Trophoblast cell (in vitro differentiated cells and primary cell): Measurements from ENCODE around the gene DUOX2.

Experiments used
- DNase-seq, 2 donors: peaks; one replicate each; pipeline ENCODE4 v3.0.0-alpha.2; 2016
- H2AFZ ChIP-seq: 2 replicates; pipeline ENCODE4 v1.6.1; 2013; ENCODE audit warnings: low read length, moderate library complexity, mild to moderate bottlenecking; ENCODE audit not compliant: insufficient read depth, poor library complexity
- H2AK5ac ChIP-seq: 2 replicates; pipeline ENCODE4 v1.6.1; 2013; ENCODE audit warnings: mild to moderate bottlenecking, low read length
- H2BK120ac ChIP-seq: 2 replicates; pipeline ENCODE4 v1.6.1; 2013; ENCODE audit warnings: low read length, mild to moderate bottlenecking, moderate library complexity; ENCODE audit not compliant: insufficient read depth, poor library complexity
- H2BK12ac ChIP-seq: 2 replicates; pipeline ENCODE4 v1.6.1; 2013; ENCODE audit warnings: mild to moderate bottlenecking, low read length, moderate library complexity
- H2BK5ac ChIP-seq: 2 replicates; pipeline ENCODE4 v1.6.1; 2013; ENCODE audit warnings: low read length, low read depth, moderate library complexity, mild to moderate bottlenecking; ENCODE audit not compliant: poor library complexity
- H3K14ac ChIP-seq: 2 replicates; pipeline ENCODE4 v1.6.1; 2013; ENCODE audit warnings: mild to moderate bottlenecking, low read length
- H3K18ac ChIP-seq: 2 replicates; pipeline ENCODE4 v1.6.1; 2013; ENCODE audit warnings: mild to moderate bottlenecking, low read length
- H3K23ac ChIP-seq: 2 replicates; pipeline ENCODE4 v1.6.1; 2013; ENCODE audit warnings: low read length
- H3K27ac ChIP-seq: 2 replicates; pipeline ENCODE4 v1.5.1; 2013; ENCODE audit warnings: low read depth, mild to moderate bottlenecking, inconsistent platforms, low read length, moderate library complexity
- H3K27me3 ChIP-seq: 2 replicates; pipeline ENCODE4 v1.6.1; 2013; ENCODE audit warnings: inconsistent platforms, mild to moderate bottlenecking, low read length, moderate library complexity; ENCODE audit not compliant: insufficient read depth
- H3K36me3 ChIP-seq, 2 experiments: 1 replicate in 1 of 2; 2 replicates in 1 of 2; pipeline ENCODE4 v1.6.1; 2013; ENCODE audit warnings: low read length in 2 of 2, mild to moderate bottlenecking in 2 of 2, moderate library complexity in 1 of 2; ENCODE audit not compliant: insufficient read depth in 2 of 2, control insufficient read depth in 1 of 2
- H3K4ac ChIP-seq: 2 replicates; pipeline ENCODE4 v1.6.1; 2013; ENCODE audit warnings: low read depth, mild to moderate bottlenecking, low read length, moderate library complexity
- H3K4me1 ChIP-seq, 2 experiments: 1 replicate in 1 of 2; 2 replicates in 1 of 2; pipeline ENCODE4 v1.6.1; 2013; ENCODE audit warnings: low read length in 2 of 2, mild to moderate bottlenecking in 2 of 2, moderate library complexity in 1 of 2; ENCODE audit not compliant: insufficient read depth in 2 of 2, control insufficient read depth in 1 of 2
- H3K4me2 ChIP-seq: 2 replicates; pipeline ENCODE4 v1.6.1; 2013; ENCODE audit warnings: inconsistent platforms, mild to moderate bottlenecking, low read length, moderate library complexity
- H3K4me3 ChIP-seq: 2 replicates; pipeline ENCODE4 v1.5.1; 2013; ENCODE audit warnings: mild to moderate bottlenecking, low read depth, low read length, inconsistent platforms
- H3K79me1 ChIP-seq: one replicate; pipeline ENCODE4 v1.6.1; 2013; ENCODE audit warnings: low read length
- H3K79me2 ChIP-seq: 2 replicates; pipeline ENCODE4 v1.6.1; 2013; ENCODE audit warnings: low read length, mild to moderate bottlenecking; ENCODE audit not compliant: control insufficient read depth, insufficient read depth, poor library complexity
- H3K9ac ChIP-seq: 2 replicates; pipeline ENCODE4 v1.6.1; 2013; ENCODE audit warnings: mild to moderate bottlenecking, low read length
- H3K9me3 ChIP-seq: 2 replicates; pipeline ENCODE4 v1.6.1; 2013; ENCODE audit warnings: low read depth, mild to moderate bottlenecking, control low read depth, inconsistent platforms, low read length; ENCODE audit not compliant: insufficient read depth
- H4K12ac ChIP-seq: 2 replicates; pipeline ENCODE4 v1.6.1; 2013; ENCODE audit warnings: low read depth, mild to moderate bottlenecking, low read length, moderate library complexity
- H4K8ac ChIP-seq: 2 replicates; pipeline ENCODE4 v1.6.1; 2013; ENCODE audit warnings: low read depth, mild to moderate bottlenecking, low read length, moderate library complexity
- H4K91ac ChIP-seq: one replicate; pipeline ENCODE4 v1.6.1; 2013; ENCODE audit warnings: low read depth, mild to moderate bottlenecking, low read length, moderate library complexity
- WGBS: extraction: QIAGEN DNeasy Blood & Tissue Kit; methylation state at CpG from one replicate; pipeline ENCODE4 v1.1.7; 2013; ENCODE audit warnings: missing lambda C conversion rate; ENCODE audit not compliant: insufficient read length, insufficient coverage; ENCODE audit errors: extremely low coverage; 5-methylcytosine and 5-hydroxymethylcytosine counted together

The DUOX2 gene

GRCh38 chr15:45131510-45131909 lies 17.5 kb upstream of the DUOX2 start:
- Histone ChIP-seq H3K14ac (no peak overlapping the region), H3K36me3 (no peaks in the 10 kb centered on the region), H2BK12ac (no peak overlapping the region), H3K79me2 (no peaks in the 10 kb centered on the region), H2AK5ac (no peak overlapping the region), H3K27me3 (peaks cover 62% of the 10 kb centered on the region), H3K79me1 (no peaks in the 10 kb centered on the region), H2BK5ac (no peak overlapping the region), H3K23ac (no peak overlapping the region), H2BK120ac (no peak overlapping the region), H3K4ac (no peak overlapping the region), H2AFZ (no peak overlapping the region), H4K91ac (no peak overlapping the region), H4K12ac (no peak overlapping the region), H3K9me3 (peaks cover 14% of the 10 kb centered on the region), H3K4me1 (peaks cover 3 to 5% of the 10 kb centered on the region in 2 experiments), H3K4me2 (no peak overlapping the region), H3K18ac (no peak overlapping the region), H4K8ac (no peak overlapping the region), H3K4me3 (no peak overlapping the region), H3K27ac (no peak overlapping the region), H3K9ac (no peak overlapping the region)
- no CpG with 5 or more reads among the region's 3 CpGs for WGBS
- no peak for DNase-seq

- H3K9ac ChIP-seq = no peak overlapping the region
- peak overlapping the region; percentile 11 for H3K4me3 ChIP-seq
- H2AFZ ChIP-seq = no peak overlapping the region
- peaks cover 58% of the 10 kb centered on the region for H3K27me3 ChIP-seq
- peak overlapping the region; percentile 58 for H3K23ac ChIP-seq
- no peak overlapping the region for H4K8ac ChIP-seq
- H2BK120ac ChIP-seq = no peak overlapping the region
- H2BK12ac ChIP-seq = no peak overlapping the region
- no peak overlapping the region for H3K14ac ChIP-seq
- H3K79me2 ChIP-seq = no peaks in the 10 kb centered on the region
- no peak overlapping the region for H3K18ac ChIP-seq
- WGBS = no CpG with 5 or more reads among the region's 7 CpGs
- H4K12ac ChIP-seq = no peak overlapping the region
- peaks cover 14% of the 10 kb centered on the region for H3K9me3 ChIP-seq
- H3K27ac ChIP-seq = no peak overlapping the region
- peak overlapping the region; percentile 8 for H3K4me2 ChIP-seq
- no peaks in the 10 kb centered on the region for H3K36me3 ChIP-seq
- peaks cover 3 to 5% of the 10 kb centered on the region in 2 experiments for H3K4me1 ChIP-seq
- H3K79me1 ChIP-seq = no peaks in the 10 kb centered on the region
- no peak for DNase-seq
- no peak overlapping the region for H4K91ac ChIP-seq
- no peak overlapping the region for H2AK5ac ChIP-seq
- no peak overlapping the region for H2BK5ac ChIP-seq
- no peak overlapping the region for H3K4ac ChIP-seq
Measured at GRCh38 chr15:45130291-45131000, 16.5 kb upstream of the DUOX2 start.

GRCh38 chr15:45129651-45130129 lies 15.7 kb upstream of the DUOX2 start, which contains the start of the genes DUOX1 and DUOXA1:
TSS of gene DUOX1 (plus strand) at chr15:45129994. CDS start at chr15:45131967, 1,973 bp downstream.
TSS of gene DUOXA1 (minus strand) at chr15:45129879. CDS start at chr15:45123014, 6,865 bp downstream.
- Histone ChIP-seq H2AK5ac (no peak within 1 kb of the TSS), H3K18ac (no peak within 1 kb of the TSS), H3K9me3 (peaks cover 12% of the 10 kb centered on the region), H2AFZ (no peak within 1 kb of the TSS), H3K4ac (no peak within 1 kb of the TSS), H3K23ac (peak within 1 kb of the TSS; percentile 58), H3K9ac (no peak within 1 kb of the TSS), H3K36me3 (no peaks in the 10 kb centered on the region), H3K27me3 (peaks cover 52% of the 10 kb centered on the region), H3K79me2 (no peaks in the 10 kb centered on the region), H4K8ac (no peak within 1 kb of the TSS), H3K79me1 (no peaks in the 10 kb centered on the region), H2BK5ac (no peak within 1 kb of the TSS), H3K4me1 (peaks cover 0 to 5% of the 10 kb centered on the region in 2 experiments), H3K14ac (no peak within 1 kb of the TSS), H3K4me2 (peak within 1 kb of the TSS; percentile 8), H4K12ac (no peak within 1 kb of the TSS), H2BK120ac (no peak within 1 kb of the TSS), H3K27ac (no peak within 1 kb of the TSS), H2BK12ac (no peak within 1 kb of the TSS), H3K4me3 (peak within 1 kb of the TSS; percentile 11), H4K91ac (no peak within 1 kb of the TSS)
- no CpG with 5 or more reads among the region's 46 CpGs for WGBS
- DNase-seq = peak in 1 of 2 donors; percentile 11

- Histone ChIP-seq H3K4me1 (peaks cover 0 to 5% of the 10 kb centered on the region in 2 experiments), H3K9me3 (peaks cover 7% of the 10 kb centered on the region), H3K9ac (no peak overlapping the region), H3K36me3 (no peaks in the 10 kb centered on the region), H4K12ac (no peak overlapping the region), H2BK5ac (no peak overlapping the region), H3K4me3 (no peak overlapping the region), H3K79me2 (no peaks in the 10 kb centered on the region), H3K14ac (no peak overlapping the region), H3K18ac (no peak overlapping the region), H3K79me1 (no peaks in the 10 kb centered on the region), H4K91ac (no peak overlapping the region), H3K27me3 (peaks cover 46% of the 10 kb centered on the region), H3K4ac (no peak overlapping the region), H2AK5ac (no peak overlapping the region), H2AFZ (no peak overlapping the region), H3K27ac (no peak overlapping the region), H2BK120ac (no peak overlapping the region), H3K23ac (no peak overlapping the region), H3K4me2 (no peak overlapping the region), H4K8ac (no peak overlapping the region), H2BK12ac (no peak overlapping the region)
- WGBS = no CpG with 5 or more reads among the region's 47 CpGs
- no peak for DNase-seq
Measured at GRCh38 chr15:45128971-45129639, 15.1 kb upstream of the DUOX2 start.
